PC-9 (cell line): ENCODE measurements around the gene DNMT3A. TPM values are rescaled to one million over a fixed set of nuclear protein-coding genes. Genes with fewer than 3 reads are reported as not detected.

Source experiments
- BruUV-seq: library from RNA; stranded (reverse); fragments of 400-500 nt; replicated peaks from 2 replicates; lab custom pipeline; 2021; lab: Mats Ljungman, UMichigan
- CTCF ChIA-PET: fragments of 300-600 bp; sonication (Branson Sonifier 250); formaldehyde crosslinking; loops from one replicate; lab custom pipeline; 2022; ENCODE audit warnings: antibody characterized with exemption; lab: Charles Lee
- POLR2A ChIA-PET: fragments of 300-600 bp; sonication (Branson Sonifier 250); formaldehyde crosslinking; loops from one replicate; lab custom pipeline; 2022; ENCODE audit warnings: antibody characterized with exemption; ENCODE audit not compliant: unreplicated experiment; lab: Charles Lee
- DNase-seq, 2 experiments: peaks; one replicate each; pipeline versions ENCODE4 v3.0.0 to v3.0.0-alpha.2; 2015 to 2022; ENCODE audit warnings: mixed read lengths in 1 of 2
- H2AFZ ChIP-seq: fragments of 200-600 bp; sonication (generic); 2 replicates; pipeline ENCODE4 v1.8.1; 2017; ENCODE audit warnings: antibody characterized with exemption
- H3F3A ChIP-seq: fragments of 200-600 bp; sonication (generic); 2 replicates; pipeline ENCODE4 v1.8.1; 2017; ENCODE audit warnings: antibody characterized with exemption, mild to moderate bottlenecking, low read depth; ENCODE audit not compliant: insufficient read depth
- H3K27ac ChIP-seq: fragments of 200-600 bp; sonication (generic); 2 replicates; pipeline ENCODE4 v1.6.1; 2016; ENCODE audit warnings: mixed run types
- H3K27me3 ChIP-seq: fragments of 200-600 bp; sonication (generic); 2 replicates; pipeline ENCODE4 v1.6.1; 2016; ENCODE audit warnings: low read depth, mixed run types; ENCODE audit not compliant: insufficient read depth
- H3K36me3 ChIP-seq: fragments of 200-600 bp; sonication (generic); 2 replicates; pipeline ENCODE4 v1.6.1; 2016; ENCODE audit warnings: low read depth, mixed run types
- H3K4me1 ChIP-seq: fragments of 200-600 bp; sonication (generic); replicated peaks from 2 replicates; pipeline ENCODE4 v1.6.1; 2016; ENCODE audit warnings: mixed run types; ENCODE audit not compliant: insufficient read depth
- H3K4me2 ChIP-seq: fragments of 200-600 bp; sonication (generic); 2 replicates; pipeline ENCODE4 v1.6.1; 2017; ENCODE audit warnings: mixed run types
- H3K4me3 ChIP-seq: fragments of 200-600 bp; sonication (generic); 2 replicates; pipeline ENCODE4 v1.6.1; 2016; ENCODE audit warnings: mixed run types
- H3K79me2 ChIP-seq: fragments of 200-600 bp; sonication (generic); 2 replicates; pipeline ENCODE4 v1.6.1; 2017; ENCODE audit warnings: low read depth, mixed run types
- H3K9me2 ChIP-seq: fragments of 200-600 bp; sonication (generic); 2 replicates; pipeline ENCODE4 v1.8.1; 2017; ENCODE audit warnings: mild to moderate bottlenecking; ENCODE audit not compliant: insufficient read depth
- H3K9me3 ChIP-seq: fragments of 200-600 bp; sonication (generic); 2 replicates; pipeline ENCODE4 v1.8.1; 2016; ENCODE audit warnings: low read depth; ENCODE audit not compliant: insufficient read depth
- H4K20me1 ChIP-seq: fragments of 200-600 bp; sonication (generic); 2 replicates; pipeline ENCODE4 v1.8.1; 2017; ENCODE audit not compliant: insufficient read depth
- CTCF ChIP-seq: fragments of 200-600 bp; sonication (generic); conservative IDR thresholded peaks from 2 replicates; pipeline ENCODE4 v1.6.1; 2017; ENCODE audit warnings: mixed run types, antibody characterized with exemption, mild to moderate bottlenecking, moderate library complexity
- EZH2 ChIP-seq: fragments of 200-600 bp; sonication (generic); IDR thresholded peaks from 2 replicates; pipeline ENCODE4 v1.8.0; 2017; ENCODE audit warnings: antibody characterized with exemption, low read depth
- intact Hi-C: fragments of 100-400 bp; cut with micrococcal nuclease; formaldehyde crosslinking; loops from one replicate; pipeline ENCODE4 v1.10.0; 2022; ENCODE audit not compliant: unreplicated experiment
- total RNA-seq: library from RNA; stranded (reverse); gene quantifications from 2 replicates; pipeline ENCODE4 v1.2.3, GENCODE V29; 2021

The DNMT3A gene
- total RNA-seq, 1 experiment from 2014 or later = 38.9 TPM

DNA sequence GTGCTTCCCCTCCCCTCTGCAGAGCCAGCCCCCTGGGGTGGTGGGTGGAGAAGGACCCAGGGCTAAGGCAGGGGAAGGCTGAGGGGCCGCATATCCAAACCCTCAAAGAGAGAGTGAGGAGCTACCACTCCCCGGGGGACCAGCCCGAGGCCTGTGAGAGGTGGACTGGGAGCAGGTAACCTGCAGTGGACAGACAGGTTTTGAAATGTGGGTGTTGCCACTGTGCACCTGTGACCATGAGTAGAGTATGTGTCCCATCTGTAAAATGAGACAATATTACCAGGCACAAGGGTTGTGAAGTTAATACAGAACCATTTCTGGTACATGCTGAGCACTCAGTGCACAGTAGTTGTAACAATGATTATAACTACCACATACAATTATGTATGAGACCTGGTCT, 122.1 kb downstream of the DNMT3A start:
- ChIA-PET CTCF (interaction anchor here (1.1 kb wide), 1 partner anchor 55 kb away, joined by 4 read pairs; no protein-coding TSS in a partner anchor), POLR2A (no interaction called here)
- no peak overlapping the region for H3K27ac ChIP-seq
- no peaks in the 10 kb centered on the region for H3F3A ChIP-seq
- H3K4me1 ChIP-seq = peaks cover 8% of the 10 kb centered on the region; the same call in 1 of the 2 replicates
- no peaks in the 10 kb centered on the region for H3K27me3 ChIP-seq
- H3K79me2 ChIP-seq = no peaks in the 10 kb centered on the region
- peak overlapping the region; percentile 29 for H3K4me2 ChIP-seq
- no peak overlapping the region for H3K4me3 ChIP-seq
- intact Hi-C loops = loop anchor here (10.0 kb wide), 1 partner anchor 305 kb away; no protein-coding TSS in a partner anchor
- peak overlapping the region; percentile 41; the same call in 1 of the 2 replicates for H2AFZ ChIP-seq
- TF ChIP-seq CTCF (no peak), EZH2 (no peak)
- no TSS peak for BruUV-seq
- no peaks in the 10 kb centered on the region for H4K20me1 ChIP-seq
- H3K36me3 ChIP-seq = no peaks in the 10 kb centered on the region
- no peaks in the 10 kb centered on the region for H3K9me3 ChIP-seq
- H3K9me2 ChIP-seq = no peaks in the 10 kb centered on the region
- DNase-seq = peak; percentile 23 to 58

- DNase-seq = no peak
- Histone ChIP-seq H3K9me3 (no peaks in the 10 kb centered on the region), H3K4me2 (no peak overlapping the region), H3K27ac (no peak overlapping the region), H3F3A (no peaks in the 10 kb centered on the region), H3K79me2 (no peaks in the 10 kb centered on the region), H3K27me3 (no peaks in the 10 kb centered on the region), H3K4me3 (no peak overlapping the region), H4K20me1 (no peaks in the 10 kb centered on the region), H3K9me2 (no peaks in the 10 kb centered on the region), H3K4me1 (peaks cover 8% of the 10 kb centered on the region; the same call in 1 of the 2 replicates), H2AFZ (no peak overlapping the region), H3K36me3 (no peaks in the 10 kb centered on the region)
- intact Hi-C loops = no loop called here
- ChIA-PET CTCF (interaction anchor here (0.7 kb wide), 1 partner anchor 348 kb away, joined by 8 read pairs; no protein-coding TSS in a partner anchor), POLR2A (no interaction called here)
- TF ChIP-seq CTCF = no peak
- no peak for TF ChIP-seq EZH2
- no TSS peak for BruUV-seq
These were observed 123.6 kb downstream of the DNMT3A start for GRCh38 chr2:25218100-25218499.

DNA sequence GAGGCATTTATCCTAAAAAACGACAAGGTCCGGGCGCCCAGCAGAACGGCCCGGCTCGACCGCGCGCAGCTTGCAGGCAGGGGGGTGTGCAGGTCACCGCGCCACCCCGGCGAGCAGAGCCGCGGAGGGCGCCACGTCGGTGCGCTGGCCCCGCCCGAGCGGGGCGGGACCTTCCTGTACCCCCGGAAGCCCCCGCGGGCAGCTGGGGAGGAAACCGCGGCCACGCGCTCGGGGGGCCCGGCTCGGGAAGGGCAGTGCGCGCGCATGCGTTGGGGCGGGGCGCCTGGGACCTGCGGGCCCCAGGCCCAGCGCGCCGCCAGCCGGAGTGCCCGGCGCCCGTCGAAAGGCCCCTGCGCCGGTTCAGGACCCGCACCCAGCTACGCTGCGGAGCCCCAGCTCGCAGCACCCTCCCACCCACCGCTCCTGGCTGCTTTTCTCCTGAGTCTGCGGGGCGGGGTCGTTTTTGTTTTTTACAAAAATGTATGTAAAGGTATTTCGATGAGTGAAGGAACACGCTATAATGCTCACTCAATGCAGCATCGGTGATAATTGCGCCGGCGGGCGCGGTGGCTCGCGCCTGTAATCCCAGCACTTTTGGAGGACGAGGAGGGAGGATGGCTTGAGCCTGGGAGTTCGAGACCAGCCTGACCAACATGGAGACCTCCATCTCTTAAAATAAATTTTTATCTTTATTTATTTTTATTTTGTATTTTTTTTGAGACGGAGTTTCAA, 125.6 kb downstream of the DNMT3A start:
- H3K27ac ChIP-seq = no peak overlapping the region
- no peak overlapping the region for H3K4me2 ChIP-seq
- no peak for DNase-seq
- intact Hi-C loops = no loop called here
- H3K9me3 ChIP-seq = no peaks in the 10 kb centered on the region
- TF ChIP-seq EZH2 (no peak), CTCF (no peak)
- no peaks in the 10 kb centered on the region for H3K36me3 ChIP-seq
- peaks cover 8% of the 10 kb centered on the region; the same call in 1 of the 2 replicates for H3K4me1 ChIP-seq
- ChIA-PET CTCF (no interaction called here), POLR2A (no interaction called here)
- no peak overlapping the region for H3K4me3 ChIP-seq
- H2AFZ ChIP-seq = no peak overlapping the region
- H3F3A ChIP-seq = no peaks in the 10 kb centered on the region
- H3K27me3 ChIP-seq = no peaks in the 10 kb centered on the region
- H4K20me1 ChIP-seq = no peaks in the 10 kb centered on the region
- BruUV-seq = no TSS peak
- H3K9me2 ChIP-seq = no peaks in the 10 kb centered on the region
- no peaks in the 10 kb centered on the region for H3K79me2 ChIP-seq
